MCF 10A (cell line): ENCODE data around the gene PMF1. TPM values are rescaled to one million over a fixed set of nuclear protein-coding genes. Genes with fewer than 3 reads are reported as not detected.
A peak's percentile ranks its signal among the peaks of the same experiment; 100 is the strongest.

Experiments used
- BruUV-seq: library from RNA; stranded (reverse); fragments of 400-500 nt; replicated peaks from 2 replicates; lab custom pipeline; 2021; lab: Mats Ljungman, UMichigan
- CTCF ChIA-PET: fragments of 300-600 bp; sonication (Branson Sonifier 250); formaldehyde crosslinking; extraction: SDS; loops from one replicate; lab custom pipeline; 2021; ENCODE audit warnings: antibody characterized with exemption, inconsistent platforms; lab: Yijun Ruan, JAX
- POLR2A ChIA-PET: fragments of 300-600, 350-650 bp; sonication (Branson Sonifier 250); formaldehyde crosslinking; extraction: SDS; loops from one replicate; lab custom pipeline; 2020; ENCODE audit warnings: antibody characterized with exemption, inconsistent platforms; lab: Yijun Ruan, JAX
- DNase-seq: peaks from one replicate; pipeline ENCODE4 v3.0.0-alpha.2; 2018; ENCODE audit not compliant: unreplicated experiment
- H3K27ac Mint-ChIP-seq: one replicate; pipeline ENCODE4 v1.8.0; 2022; ENCODE audit warnings: mild to moderate bottlenecking, low read depth, mixed read lengths; ENCODE audit not compliant: unreplicated experiment
- H3K27me3 Mint-ChIP-seq: one replicate; pipeline ENCODE4 v1.8.0; 2022; ENCODE audit warnings: mixed read lengths; ENCODE audit not compliant: insufficient read depth, unreplicated experiment
- H3K36me3 Mint-ChIP-seq: one replicate; pipeline ENCODE4 v1.8.0; 2022; ENCODE audit warnings: mild to moderate bottlenecking, moderate library complexity, mixed read lengths; ENCODE audit not compliant: insufficient read depth, unreplicated experiment
- H3K4me1 Mint-ChIP-seq: one replicate; pipeline ENCODE4 v1.8.0; 2022; ENCODE audit warnings: mixed read lengths; ENCODE audit not compliant: insufficient read depth, unreplicated experiment
- H3K4me3 Mint-ChIP-seq: one replicate; pipeline ENCODE4 v1.8.0; 2022; ENCODE audit warnings: mild to moderate bottlenecking, moderate library complexity, mixed read lengths; ENCODE audit not compliant: unreplicated experiment
- H3K9me3 Mint-ChIP-seq: one replicate; pipeline ENCODE4 v1.8.0; 2022; ENCODE audit warnings: mixed read lengths; ENCODE audit not compliant: unreplicated experiment
- CTCF ChIP-seq: fragments of 200-600 bp; IDR thresholded peaks from one replicate; pipeline ENCODE4 v1.8.0; 2022; ENCODE audit warnings: antibody characterized with exemption, mild to moderate bottlenecking; ENCODE audit not compliant: unreplicated experiment
- intact Hi-C: fragments of 100-400 bp; cut with micrococcal nuclease; formaldehyde crosslinking; loops from 2 replicates; pipeline ENCODE4 v1.14.1; 2022
- total RNA-seq: library from RNA; stranded (reverse); gene quantifications from 2 replicates; pipeline ENCODE4 v1.2.3, GENCODE V29; 2022

PMF1 gene
- total RNA-seq, 1 experiment from 2014 or later, result 77.7 TPM

- H3K27ac Mint-ChIP-seq, result no peak overlapping the region
- peaks cover 96% of the 10 kb centered on the region for H3K36me3 Mint-ChIP-seq
- DNase-seq, result peak; percentile 62
- ChIA-PET CTCF (interaction anchor here (0.6 to 3.2 kb wide), 2 partner anchors 11 to 34 kb away, joined by 3 to 15 read pairs; no protein-coding TSS in a partner anchor), POLR2A (interaction anchor here (1.3 to 1.7 kb wide), 3 partner anchors 11 to 24 kb away, joined by 4 to 6 read pairs (median 5); partner anchors contain the start of genes PAQR6 and SMG5)
- no peaks in the 10 kb centered on the region for H3K9me3 Mint-ChIP-seq
- intact Hi-C loops, result no loop called here
- TF ChIP-seq CTCF, result no peak
- H3K4me3 Mint-ChIP-seq, result no peak overlapping the region
- peaks cover 30% of the 10 kb centered on the region for H3K4me1 Mint-ChIP-seq
- no TSS peak for BruUV-seq
- H3K27me3 Mint-ChIP-seq, result no peaks in the 10 kb centered on the region
Observed at GRCh38 chr1:156258859-156259258, 46.1 kb downstream of the PMF1 start.

DNA sequence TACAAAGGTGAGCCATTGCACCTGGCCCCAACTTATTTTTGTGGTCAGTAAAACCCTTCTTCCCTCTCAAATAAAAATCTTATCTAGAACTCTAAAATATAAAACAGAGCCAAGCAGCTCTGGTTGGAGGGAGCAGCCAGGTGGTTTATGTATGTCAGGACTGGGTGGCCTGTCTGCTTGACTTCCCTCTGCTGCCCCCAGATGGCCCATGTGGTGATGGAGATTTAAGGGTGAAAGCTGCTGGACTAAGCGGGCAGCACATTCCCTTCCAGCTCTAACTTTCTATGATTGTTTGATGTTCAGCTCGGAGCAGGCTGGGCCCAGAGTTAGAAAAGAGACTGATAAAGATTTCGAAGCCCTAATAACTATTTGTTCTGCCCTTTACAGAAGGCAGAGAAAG, 47.0 kb downstream of the PMF1 start:
- Mint-ChIP-seq H3K36me3 (peaks cover 98% of the 10 kb centered on the region), H3K27me3 (no peaks in the 10 kb centered on the region), H3K9me3 (no peaks in the 10 kb centered on the region), H3K4me1 (peaks cover 38% of the 10 kb centered on the region), H3K4me3 (no peak overlapping the region), H3K27ac (no peak overlapping the region)
- POLR2A ChIA-PET, result interaction anchor here (0.9 to 1.7 kb wide), 5 partner anchors 17 to 56 kb away, joined by 3 to 6 read pairs (median 4); partner anchors contain the start of gene SMG5
- TF ChIP-seq CTCF, result no peak
- no TSS peak for BruUV-seq
- CTCF ChIA-PET, result interaction anchor here (0.6 to 3.2 kb wide), 8 partner anchors 8 to 186 kb away, joined by 3 to 15 read pairs (median 4); partner anchors contain the start of gene SMG5
- intact Hi-C loops, result no loop called here
- DNase-seq, result no peak

GRCh38 chr1:156260896-156261295, 48.1 kb downstream of the PMF1 start:
- peaks cover 42% of the 10 kb centered on the region for H3K4me1 Mint-ChIP-seq
- H3K4me3 Mint-ChIP-seq, result no peak overlapping the region
- no peaks in the 10 kb centered on the region for H3K9me3 Mint-ChIP-seq
- no TSS peak for BruUV-seq
- CTCF ChIA-PET, result interaction anchor here (1.5 to 1.9 kb wide), 2 partner anchors 10 to 36 kb away, joined by 5 to 18 read pairs; no protein-coding TSS in a partner anchor
- no peaks in the 10 kb centered on the region for H3K27me3 Mint-ChIP-seq
- H3K36me3 Mint-ChIP-seq, result peaks cover 100% of the 10 kb centered on the region
- intact Hi-C loops, result no loop called here
- peak overlapping the region; percentile 1 for H3K27ac Mint-ChIP-seq
- TF ChIP-seq CTCF, result no peak
- POLR2A ChIA-PET, result interaction anchor here (0.7 to 1.7 kb wide), 3 partner anchors 9 to 16 kb away, joined by 3 to 5 read pairs (median 3); no protein-coding TSS in a partner anchor
- DNase-seq, result no peak

GRCh38 chr1:156262461-156263287, 49.9 kb downstream of the PMF1 start:
- Mint-ChIP-seq H3K27ac (peak overlapping the region; percentile 92), H3K27me3 (no peaks in the 10 kb centered on the region), H3K4me3 (peak overlapping the region; percentile 13), H3K9me3 (no peaks in the 10 kb centered on the region), H3K4me1 (peaks cover 40% of the 10 kb centered on the region), H3K36me3 (peaks cover 100% of the 10 kb centered on the region)
- TF ChIP-seq CTCF, result no peak
- DNase-seq, result peak; percentile 90
- POLR2A ChIA-PET, result interaction anchor here (0.7 to 3.0 kb wide), 14 partner anchors 9 to 284 kb away, joined by 3 to 45 read pairs (median 4); partner anchors contain the start of genes ARHGEF2, BGLAP, LMNA and PAQR6
- CTCF ChIA-PET, result interaction anchor here (0.6 to 1.9 kb wide), 9 partner anchors 11 to 262 kb away, joined by 3 to 18 read pairs (median 3); no protein-coding TSS in a partner anchor
- intact Hi-C loops, result loop anchor here (1.0 to 2.0 kb wide), 2 partner anchors 19 to 58 kb away; no protein-coding TSS in a partner anchor
- no TSS peak for BruUV-seq
